Measurements from ENCODE around the gene CST3.
"Not testable (repeated sequence)": the region's sequence is repeated elsewhere in the genome, so short reads cannot be mapped to it uniquely, and the experiment has no call there.

CST3 gene

DNA sequence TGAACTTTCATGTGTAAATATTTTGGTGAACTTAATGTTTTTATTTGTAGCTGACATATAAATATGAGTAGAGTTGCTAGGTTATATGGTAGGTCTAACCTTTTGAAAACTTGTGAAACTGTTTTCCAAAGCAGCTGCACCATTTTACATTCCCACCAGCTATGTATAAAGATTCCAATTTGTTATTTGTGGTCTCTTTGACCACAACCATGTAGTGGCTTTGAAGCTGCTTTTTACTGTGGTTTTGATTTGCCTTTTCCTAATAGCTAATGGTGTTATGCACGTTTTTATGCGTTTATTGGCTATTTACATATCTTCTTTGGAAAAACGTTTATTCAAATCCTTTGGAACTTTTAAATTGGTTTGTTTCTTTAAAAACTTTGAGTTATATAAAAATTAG is 10.3 kb downstream of the CST3 start:
- DNase-seq: no peak

DNA sequence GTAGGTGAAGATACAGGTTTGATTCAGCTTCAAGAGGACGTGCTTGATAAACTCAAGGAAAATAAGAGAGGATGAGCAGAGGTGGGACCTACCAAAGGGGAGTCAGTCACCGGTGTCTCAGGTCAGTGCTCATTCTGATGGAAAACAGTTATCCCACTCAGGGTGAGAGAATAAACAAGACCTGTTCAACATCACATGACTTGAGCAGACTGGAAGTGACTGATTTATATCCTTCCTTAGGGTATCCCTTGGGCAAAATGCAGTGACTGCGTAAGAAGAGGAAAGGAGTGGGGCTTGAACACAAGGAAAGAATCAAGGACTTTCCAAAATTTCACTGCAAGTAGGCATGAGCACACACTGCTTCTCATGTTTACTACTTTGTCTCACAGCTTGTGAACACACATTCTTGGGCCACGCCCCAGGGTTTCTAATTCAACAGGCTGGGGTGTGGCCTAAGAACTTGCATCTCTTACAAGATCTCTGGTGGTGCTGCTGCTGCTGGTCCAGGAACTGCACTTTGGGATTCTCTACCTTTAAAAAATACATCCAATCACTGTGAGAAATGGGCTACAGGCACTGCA is 11.6 kb downstream of the CST3 start:
- no peak for DNase-seq

GRCh38 chr20:23625236-23625964 is 12.4 kb downstream of the CST3 start:
- no peak for DNase-seq

DNA sequence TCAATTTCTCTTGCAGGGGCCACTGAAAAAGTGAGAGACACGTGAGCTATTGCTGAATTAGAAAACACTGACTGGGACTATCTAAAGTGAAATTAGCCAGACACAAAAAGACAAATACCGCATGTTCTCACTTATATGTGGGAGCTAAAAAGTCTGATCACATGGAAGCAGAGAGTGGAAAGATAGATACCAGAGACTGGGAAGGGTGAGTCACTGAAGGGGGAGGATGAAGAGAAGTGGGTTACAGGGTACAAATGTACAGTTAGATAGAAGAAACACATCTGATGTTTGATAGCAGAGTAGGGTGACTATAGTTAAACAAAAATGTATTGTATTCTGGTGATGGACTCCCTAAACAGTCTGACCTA is 13.4 kb downstream of the CST3 start:
- no peak for DNase-seq

GRCh38 chr20:23623666-23624323 is 14.0 kb downstream of the CST3 start:
- DNase-seq: no peak

DNA sequence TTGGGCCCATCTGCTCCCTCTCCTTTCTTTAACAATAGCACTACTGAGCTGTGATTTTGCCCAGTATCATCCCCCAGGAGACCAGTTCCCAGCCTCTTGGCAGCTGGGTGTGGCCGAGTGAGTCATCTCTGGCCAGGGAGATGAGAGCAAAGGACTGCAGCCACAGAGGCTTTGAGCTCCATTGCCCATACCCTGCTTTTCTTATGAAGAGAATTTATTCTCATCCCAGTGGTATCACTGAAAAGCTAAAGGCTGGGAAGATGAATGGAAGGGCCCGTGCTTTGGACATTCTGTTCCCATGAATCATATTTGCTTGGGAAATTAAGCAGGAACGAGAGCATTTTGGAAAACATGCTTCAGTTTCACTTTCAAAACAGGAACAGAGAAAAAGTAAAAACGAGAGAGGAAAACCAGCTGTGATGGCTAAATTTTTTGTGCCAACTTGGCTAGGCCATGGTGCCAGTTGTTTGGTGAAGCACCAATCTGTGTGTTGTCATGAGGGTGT is 14.9 kb downstream of the CST3 start:
- peak; percentile 74 for DNase-seq

- DNase-seq: not testable (repeated sequence)
Observed at GRCh38 chr20:23622401-23622800, 15.4 kb downstream of the CST3 start.

DNA sequence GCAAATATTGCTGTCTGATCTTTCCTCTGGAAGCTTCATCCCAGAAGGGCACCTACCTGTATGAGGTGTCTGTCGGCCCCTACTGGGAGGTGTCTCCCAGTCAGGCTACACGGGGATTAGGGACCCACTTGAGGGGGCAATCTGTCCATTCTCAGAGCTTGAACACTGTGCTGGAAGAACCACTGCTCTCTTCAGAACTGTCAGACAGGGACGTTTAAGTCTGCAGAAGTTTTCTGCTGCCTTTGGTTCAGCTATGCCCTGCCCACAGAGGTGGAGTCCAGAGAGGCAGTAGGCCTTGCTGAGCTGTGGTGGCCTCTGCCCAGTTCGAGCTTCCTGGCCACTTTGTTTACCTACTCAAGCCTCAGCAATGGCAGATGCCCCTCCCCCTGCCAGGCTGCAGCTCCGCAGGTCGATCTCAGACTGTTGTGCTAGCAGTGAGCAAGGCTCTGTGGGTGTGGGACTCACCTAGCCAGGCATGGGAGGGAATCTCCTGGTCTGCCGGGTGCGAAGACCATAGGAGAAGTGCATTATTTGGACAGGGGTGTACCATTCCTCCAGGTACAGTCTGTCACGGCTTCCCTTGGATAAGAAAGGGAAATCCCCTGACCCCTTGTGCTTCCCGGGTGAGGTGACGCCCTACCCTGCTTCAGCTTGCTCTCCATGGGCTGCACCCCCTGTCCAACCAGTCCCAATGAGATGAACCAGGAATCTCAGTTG is 16.9 kb downstream of the CST3 start:
- DNase-seq: not testable (repeated sequence)

DNA sequence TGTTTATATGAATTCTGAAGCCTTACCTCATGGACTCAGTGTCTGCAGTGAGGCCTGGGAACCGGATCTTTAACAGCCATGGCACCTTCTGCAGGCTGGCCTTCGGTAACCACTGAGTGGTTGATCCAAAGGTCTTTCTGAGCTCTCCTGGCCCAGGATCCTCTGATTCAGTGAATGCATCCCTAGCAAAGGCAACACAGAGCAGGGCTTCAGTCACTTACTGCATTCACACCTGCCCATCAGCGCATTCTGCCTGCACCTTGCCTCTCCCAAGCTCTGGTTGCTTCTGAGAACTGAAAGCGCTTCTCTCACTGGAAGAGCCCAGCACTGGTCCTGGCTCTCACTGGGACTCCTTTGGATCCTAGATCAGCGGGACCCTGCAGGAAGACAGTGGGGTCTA is 23.6 kb downstream of the CST3 start:
- DNase-seq: no peak

- no peak for DNase-seq
Observed at GRCh38 chr20:23613676-23614075, 24.1 kb downstream of the CST3 start.

DNA sequence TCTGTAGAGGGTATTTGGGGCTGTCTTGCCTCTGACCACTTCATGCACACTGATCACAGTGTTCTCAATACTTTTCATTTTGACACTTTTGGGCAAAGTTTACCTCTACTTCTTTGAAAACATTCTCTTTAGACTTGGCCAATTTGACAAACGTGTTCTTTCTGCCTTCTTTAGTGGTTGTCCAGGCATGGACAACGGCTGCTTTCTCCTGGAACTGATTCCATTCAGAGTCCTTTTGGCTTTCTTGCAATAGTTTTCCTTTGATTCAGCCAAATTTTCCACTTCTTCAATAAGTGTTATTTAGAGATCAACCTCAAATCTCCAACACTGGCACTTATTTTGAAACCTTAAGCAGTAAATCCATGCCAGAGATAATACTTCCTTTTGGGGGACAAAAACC is 25.4 kb downstream of the CST3 start:
- DNase-seq: no peak

DNA sequence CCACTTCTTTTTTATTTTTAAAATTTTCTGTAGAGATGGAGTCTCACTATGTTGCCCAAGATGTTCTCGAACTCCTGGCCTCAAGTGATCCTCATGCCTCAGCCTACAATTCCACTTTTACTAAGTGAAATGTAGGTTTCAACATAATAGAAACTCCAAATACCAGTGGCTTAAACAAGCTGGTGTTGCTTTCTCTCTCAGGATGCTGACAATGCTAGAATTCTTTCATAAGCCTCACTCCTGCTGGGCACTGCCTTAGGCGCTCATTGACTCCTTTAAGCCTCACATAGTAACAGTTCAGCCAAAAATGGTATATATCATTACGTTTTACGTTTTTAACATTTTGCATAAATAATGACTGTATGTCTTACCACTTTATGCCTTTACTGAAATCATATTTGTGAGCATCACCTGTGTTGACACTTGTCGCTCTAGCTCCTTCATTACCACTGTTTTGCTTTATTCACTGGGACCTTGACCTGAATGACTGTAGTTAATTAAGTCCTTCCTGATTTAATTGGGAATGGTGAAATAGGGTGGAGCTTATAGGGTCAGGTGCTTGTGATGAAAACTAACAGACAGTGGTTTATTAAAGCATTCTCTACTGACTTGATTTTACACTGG is 28.2 kb downstream of the CST3 start:
- no peak for DNase-seq

DNA sequence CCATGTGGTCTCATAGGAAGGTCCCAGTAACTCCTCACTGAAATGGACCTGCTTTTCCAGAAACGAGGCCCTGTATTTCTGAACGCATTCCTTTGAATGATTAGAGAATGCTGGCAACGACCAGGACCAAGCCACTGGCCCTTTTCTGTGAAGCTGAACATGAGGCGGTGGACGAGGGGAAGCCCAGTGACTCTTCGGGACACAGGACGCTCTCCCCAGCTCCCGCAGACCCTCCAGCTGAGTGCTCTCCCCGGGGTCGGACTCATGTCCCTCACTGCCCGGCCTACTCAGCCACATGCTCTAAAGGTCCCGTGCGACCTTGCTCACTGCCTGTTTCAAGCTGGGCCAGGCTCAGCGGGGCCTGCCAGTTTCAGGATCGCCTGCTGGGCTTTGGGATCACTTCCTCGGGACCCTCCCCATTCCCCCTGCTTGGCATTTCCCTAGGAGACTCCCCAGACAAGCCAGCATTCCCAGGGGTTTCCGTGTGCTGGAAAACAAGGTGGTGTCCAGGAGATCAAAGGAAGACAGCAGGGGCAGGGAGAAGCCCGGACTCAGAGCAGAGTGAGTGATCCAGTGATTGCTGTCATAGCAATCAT is 29.4 kb downstream of the CST3 start:
- no peak for DNase-seq

DNA sequence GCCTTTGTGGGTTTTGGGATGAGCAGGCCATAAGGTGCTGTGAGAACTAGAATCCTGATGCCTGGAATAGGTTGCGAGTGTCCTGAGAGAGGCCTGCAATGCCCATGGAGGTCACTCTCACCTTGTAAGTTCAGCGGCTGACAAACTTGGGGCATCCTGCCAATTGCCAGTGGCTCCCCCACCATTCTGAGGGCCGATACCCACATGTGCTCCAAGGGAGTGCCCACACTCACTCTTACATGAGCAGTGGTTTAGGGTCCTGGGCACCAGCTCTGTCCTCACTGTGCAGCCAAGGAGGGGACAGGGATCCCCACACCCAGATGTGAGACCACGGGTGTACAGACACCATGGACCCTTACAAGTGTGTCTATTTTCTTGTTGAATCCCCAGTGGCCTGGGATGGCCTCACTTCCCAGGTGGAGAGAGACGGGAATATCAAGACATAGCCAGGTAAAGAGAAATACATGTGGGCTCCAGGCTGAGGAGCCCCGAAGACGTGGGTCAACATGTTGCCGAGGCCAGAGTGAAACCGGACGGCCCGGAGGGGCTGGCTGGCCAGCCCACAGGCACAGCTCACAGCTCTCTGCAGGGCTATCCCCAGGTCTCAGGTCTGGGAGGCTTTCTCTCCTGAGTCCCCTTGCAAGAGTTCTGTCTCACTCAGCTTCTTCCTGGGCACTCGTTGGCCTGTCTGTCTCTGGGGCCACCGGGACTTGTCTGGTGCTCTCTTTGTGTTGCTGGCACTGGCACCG is 30.1 kb downstream of the CST3 start:
- DNase-seq: no peak

DNA sequence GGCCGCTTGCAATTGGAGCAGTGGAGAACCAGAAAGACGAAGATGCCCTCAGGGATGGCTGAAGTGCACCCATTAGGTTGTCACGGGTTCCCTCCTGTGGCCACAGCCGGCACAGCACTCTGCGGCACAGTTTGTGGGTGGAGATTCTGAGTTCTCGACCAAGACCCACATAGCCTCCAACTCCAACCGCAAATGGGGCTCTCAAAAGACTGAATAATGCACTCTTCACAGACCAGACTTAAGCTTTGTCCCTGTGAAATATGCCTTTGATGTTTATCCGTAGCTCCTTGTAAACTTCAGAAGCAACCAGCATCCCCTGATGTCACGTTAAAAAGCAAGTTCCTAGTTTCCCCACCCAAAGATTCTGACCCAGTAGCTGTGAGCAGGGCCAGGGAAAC is 31.1 kb downstream of the CST3 start:
- DNase-seq: peak; percentile 61

DNA sequence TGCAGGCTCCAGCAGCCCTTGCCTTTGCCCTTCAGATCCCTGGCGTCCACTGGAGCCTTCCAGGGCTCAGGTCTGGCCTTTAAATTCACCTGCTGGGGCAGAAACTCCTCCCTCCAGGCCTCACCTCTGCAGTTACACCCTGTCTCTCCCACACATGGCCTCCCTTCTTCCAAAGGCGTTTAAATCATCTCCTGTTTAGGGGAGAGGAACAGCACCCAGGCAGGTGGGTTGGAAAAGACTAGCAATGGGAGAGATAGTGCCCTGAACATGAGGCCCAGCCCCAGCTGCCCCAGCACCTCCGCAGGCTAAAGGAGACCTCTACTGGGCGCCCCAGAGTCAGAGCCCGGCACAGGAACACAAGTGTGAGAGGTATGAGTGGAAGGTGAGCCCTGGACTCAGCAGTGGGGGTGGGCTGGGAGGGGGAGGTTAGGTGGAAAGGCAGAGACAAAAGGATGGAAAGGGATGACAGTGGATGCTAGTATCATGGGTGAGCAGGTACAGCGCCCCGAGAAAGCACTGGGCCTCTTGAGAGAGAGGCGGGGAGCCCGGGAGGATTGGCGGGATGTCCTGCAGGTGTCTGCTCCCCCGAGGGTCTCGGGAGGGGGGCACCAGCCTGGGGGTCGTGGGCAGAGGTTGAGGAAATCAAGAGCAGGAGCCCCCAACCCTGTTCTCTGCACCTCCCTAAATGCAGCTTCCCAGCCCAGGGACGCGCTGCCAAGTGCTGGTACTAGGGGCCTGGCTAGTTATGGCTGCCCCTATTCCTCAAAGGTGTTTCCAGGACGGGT is 31.7 kb downstream of the CST3 start, which contains the start of gene CST9:
Gene CST9, minus strand, starts transcription at position 51 of the 785 bp plus-strand sequence. CDS start 53 bp downstream, outside the sequence.
- no peak for DNase-seq

GRCh38 chr20:23604306-23604705 is 33.4 kb downstream of the CST3 start:
- no peak for DNase-seq

GRCh38 chr20:23603321-23603720 is 34.4 kb downstream of the CST3 start:
- DNase-seq: no peak

DNA sequence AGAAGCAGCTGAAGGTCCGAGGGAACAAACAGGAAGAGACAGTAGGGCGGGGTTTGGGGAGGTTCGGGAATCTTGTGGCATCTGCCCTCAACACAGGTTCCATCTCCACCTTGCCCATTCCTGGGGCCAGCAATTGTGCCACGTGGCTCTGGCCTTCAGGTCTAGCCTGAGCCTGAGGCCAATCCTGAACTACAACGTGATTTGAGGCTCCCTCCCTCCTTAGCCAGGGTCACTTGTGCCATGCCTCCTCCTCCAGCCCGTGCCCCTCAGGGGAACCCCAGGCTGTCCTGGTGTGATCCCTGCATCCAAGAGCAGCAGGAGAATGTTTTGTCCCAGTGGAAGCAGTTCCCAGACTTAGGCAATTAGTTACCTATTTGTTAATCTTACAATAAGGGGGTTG is 35.1 kb downstream of the CST3 start:
- DNase-seq: no peak

GRCh38 chr20:23602241-23602640 is 35.5 kb downstream of the CST3 start:
- DNase-seq: no peak

- DNase-seq: no peak
Observed at GRCh38 chr20:23601715-23602114, 36.0 kb downstream of the CST3 start.
